ENCODE data around the gene ALOX5AP.

- TF ChIP-seq CHD2 (IDR thresholded peaks at IDR 0.05; ENCODE audit: low read length, partially characterized antibody) (no peak), CTCF (IDR thresholded peaks at IDR 0.05) (no peak), RCOR1 (IDR thresholded peaks at IDR 0.05; ENCODE audit: low read depth, low read length) (no peak), MYC (IDR thresholded peaks at IDR 0.05; ENCODE audit: borderline replicate concordance, low read length) (no peak), EP300 (IDR thresholded peaks at IDR 0.05) (no peak), POLR2A (IDR thresholded peaks at IDR 0.05; ENCODE audit: low read length) (no peak), FOXS1 (CRISPR knock-in tag; IDR thresholded peaks at IDR 0.05) (no peak), CEBPB (IDR thresholded peaks at IDR 0.05) (no peak), REST (IDR thresholded peaks at IDR 0.05) (no peak), ELK1 (IDR thresholded peaks at IDR 0.05; ENCODE audit: low read depth, low read length) (no peak)
Observed at GRCh38 chr13:30787738-30788525, 52.6 kb downstream of the ALOX5AP start.

Data from A549 (cell line).